ENCODE data around the gene MGAT5. TPM values are rescaled to one million over a fixed set of nuclear protein-coding genes. Genes with fewer than 3 reads are reported as not detected.

MGAT5 gene
- total RNA-seq, 1 donor from 2014 or later = 58.8 TPM

- H3K27ac Mint-ChIP-seq (ENCODE audit: unreplicated experiment) = no peak overlapping the region
- H3K27me3 Mint-ChIP-seq (ENCODE audit: unreplicated experiment) = peaks cover 2% of the 10 kb centered on the region
- peaks cover 12% of the 10 kb centered on the region for H3K36me3 Mint-ChIP-seq (ENCODE audit: unreplicated experiment)
- no peaks in the 10 kb centered on the region for H3K9me3 Mint-ChIP-seq (ENCODE audit: unreplicated experiment)
- no peak for TF ChIP-seq CTCF (IDR thresholded peaks at IDR 0.05; ENCODE audit: partially characterized antibody, unreplicated experiment)
- no peak for DNase-seq
- H3K4me3 Mint-ChIP-seq (ENCODE audit: unreplicated experiment) = no peak overlapping the region
- peaks cover 16% of the 10 kb centered on the region for H3K4me1 Mint-ChIP-seq (ENCODE audit: low read depth, unreplicated experiment)
Measured at GRCh38 chr2:134217924-134218323, 35.9 kb upstream of the MGAT5 start.

GRCh38 chr2:134218414-134218813, 35.5 kb upstream of the MGAT5 start:
- H3K9me3 Mint-ChIP-seq (ENCODE audit: unreplicated experiment) = no peaks in the 10 kb centered on the region
- H3K27me3 Mint-ChIP-seq (ENCODE audit: unreplicated experiment) = peaks cover 2% of the 10 kb centered on the region

DNA sequence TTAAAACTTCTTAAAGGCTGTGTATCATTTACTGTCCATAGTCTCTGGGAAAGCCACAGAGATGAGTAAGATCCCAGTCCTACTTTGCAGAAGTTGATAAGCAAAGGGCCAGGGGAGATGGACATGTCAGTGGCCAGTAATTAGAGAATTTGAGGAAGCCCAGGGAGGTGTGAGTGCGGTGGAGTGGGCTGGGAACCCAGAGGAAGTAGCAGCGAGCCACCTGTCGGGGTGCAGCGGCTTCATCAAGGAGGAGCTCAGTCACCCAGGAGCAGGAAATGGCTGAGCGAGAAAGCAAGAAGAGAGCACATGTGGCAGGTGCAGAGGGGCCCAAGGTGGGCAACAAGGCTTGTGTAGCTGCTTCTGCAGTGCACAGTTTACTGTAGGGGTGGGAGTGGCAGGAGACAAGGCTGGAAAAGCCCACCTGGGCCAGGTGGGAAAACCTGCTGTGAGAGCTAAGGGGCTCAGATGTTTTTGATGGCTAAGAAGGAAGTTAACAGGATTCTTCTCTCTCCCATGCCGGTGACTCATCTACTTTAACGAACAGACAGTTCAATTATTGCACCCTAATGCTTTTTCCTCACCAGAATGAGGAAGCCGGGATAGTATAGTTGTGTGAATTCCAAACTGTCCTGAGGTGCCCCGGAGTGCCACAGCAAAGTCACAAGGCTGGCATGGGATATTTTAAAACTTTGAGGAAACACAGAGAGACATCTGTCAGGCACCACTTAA, 34.8 kb upstream of the MGAT5 start:
- peaks cover 2% of the 10 kb centered on the region for H3K27me3 Mint-ChIP-seq (ENCODE audit: unreplicated experiment)
- H3K9me3 Mint-ChIP-seq (ENCODE audit: unreplicated experiment) = no peaks in the 10 kb centered on the region
- no peak overlapping the region for H3K4me3 Mint-ChIP-seq (ENCODE audit: unreplicated experiment)
- no peak for DNase-seq
- H3K27ac Mint-ChIP-seq (ENCODE audit: unreplicated experiment) = no peak overlapping the region
- peaks cover 16% of the 10 kb centered on the region for H3K4me1 Mint-ChIP-seq (ENCODE audit: low read depth, unreplicated experiment)
- TF ChIP-seq CTCF (IDR thresholded peaks at IDR 0.05; ENCODE audit: partially characterized antibody, unreplicated experiment) = no peak
- peaks cover 8% of the 10 kb centered on the region for H3K36me3 Mint-ChIP-seq (ENCODE audit: unreplicated experiment)

More at GRCh38 chr2:134218414-134218813, 35.5 kb upstream of the MGAT5 start:
- no peak for TF ChIP-seq CTCF (IDR thresholded peaks at IDR 0.05; ENCODE audit: partially characterized antibody, unreplicated experiment)
- H3K4me1 Mint-ChIP-seq (ENCODE audit: low read depth, unreplicated experiment) = peaks cover 16% of the 10 kb centered on the region
- peaks cover 8% of the 10 kb centered on the region for H3K36me3 Mint-ChIP-seq (ENCODE audit: unreplicated experiment)
- no peak for DNase-seq
- no peak overlapping the region for H3K27ac Mint-ChIP-seq (ENCODE audit: unreplicated experiment)
- no peak overlapping the region for H3K4me3 Mint-ChIP-seq (ENCODE audit: unreplicated experiment)

- Mint-ChIP-seq H3K27ac (ENCODE audit: unreplicated experiment) (no peak overlapping the region), H3K4me3 (ENCODE audit: unreplicated experiment) (no peak overlapping the region), H3K9me3 (ENCODE audit: unreplicated experiment) (no peaks in the 10 kb centered on the region), H3K4me1 (ENCODE audit: low read depth, unreplicated experiment) (peaks cover 16% of the 10 kb centered on the region), H3K27me3 (ENCODE audit: unreplicated experiment) (no peaks in the 10 kb centered on the region), H3K36me3 (ENCODE audit: unreplicated experiment) (no peaks in the 10 kb centered on the region)
- no peak for DNase-seq
- no peak for TF ChIP-seq CTCF (IDR thresholded peaks at IDR 0.05; ENCODE audit: partially characterized antibody, unreplicated experiment)
Measured at GRCh38 chr2:134220344-134220974, 33.4 kb upstream of the MGAT5 start.

- Mint-ChIP-seq H3K27ac (ENCODE audit: unreplicated experiment) (no peak overlapping the region), H3K27me3 (ENCODE audit: unreplicated experiment) (no peaks in the 10 kb centered on the region), H3K9me3 (ENCODE audit: unreplicated experiment) (no peaks in the 10 kb centered on the region), H3K36me3 (ENCODE audit: unreplicated experiment) (peaks cover 7% of the 10 kb centered on the region), H3K4me1 (ENCODE audit: low read depth, unreplicated experiment) (peaks cover 10% of the 10 kb centered on the region), H3K4me3 (ENCODE audit: unreplicated experiment) (no peak overlapping the region)
- no peak for TF ChIP-seq CTCF (IDR thresholded peaks at IDR 0.05; ENCODE audit: partially characterized antibody, unreplicated experiment)
- no peak for DNase-seq
Measured at GRCh38 chr2:134224005-134224404, 29.9 kb upstream of the MGAT5 start.

All from glutamatergic neuron (in vitro differentiated cells).